GM03348 (cell line): ENCODE results near the gene ARL3.
"Not testable (repeated sequence)": the region's sequence is repeated elsewhere in the genome, so short reads cannot be mapped to it uniquely, and the experiment has no call there.

Experiments used
- DNase-seq: peaks from one replicate; pipeline ENCODE4 v3.0.0; 2012; ENCODE audit warnings: low spot score

Gene ARL3

DNA sequence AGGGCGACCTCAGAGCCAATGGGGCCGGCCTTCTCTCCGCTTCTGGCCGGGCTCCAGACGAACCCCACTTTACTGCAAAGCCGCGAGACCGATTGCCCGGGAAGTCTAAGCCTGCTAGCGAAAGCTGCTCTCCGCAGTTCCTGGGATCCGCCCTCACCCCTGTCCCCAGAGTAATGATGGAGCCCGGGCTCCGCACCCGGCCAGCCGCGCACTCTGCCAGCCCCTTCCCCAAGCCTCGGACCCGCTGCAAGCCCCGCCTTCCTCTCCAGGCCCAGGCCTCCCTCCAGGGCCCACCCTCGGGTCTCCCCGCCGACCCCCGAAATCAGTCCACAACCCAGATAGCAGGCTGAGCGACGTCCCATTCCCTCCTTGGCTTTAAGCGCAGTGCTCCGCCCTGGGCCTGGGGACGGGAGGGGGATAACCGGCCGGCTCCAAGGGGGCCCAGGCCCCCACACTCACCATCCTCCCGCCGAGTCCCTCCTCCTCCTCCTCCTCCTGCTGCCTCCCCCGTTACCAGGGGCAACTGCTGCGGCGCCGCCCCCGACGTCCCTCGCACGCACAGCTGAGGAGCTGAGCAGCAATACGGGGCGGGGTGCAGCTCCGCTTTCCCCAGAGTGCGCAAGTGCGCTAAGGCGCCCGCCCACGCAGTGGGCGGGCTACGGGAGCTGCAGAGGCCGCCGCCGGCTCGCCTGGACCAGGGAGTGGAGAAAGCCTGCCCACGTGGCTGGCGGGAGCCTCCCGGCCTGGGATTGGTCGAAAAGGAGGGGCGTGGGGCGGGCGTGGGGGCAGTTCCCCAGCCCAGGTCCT lies at the start of gene ARL3:
TSS of gene ARL3 (minus strand) at position 584 of the 807 bp plus-strand sequence. CDS start at position 462, 122 bp downstream.
- peak; percentile 97 for DNase-seq

DNA sequence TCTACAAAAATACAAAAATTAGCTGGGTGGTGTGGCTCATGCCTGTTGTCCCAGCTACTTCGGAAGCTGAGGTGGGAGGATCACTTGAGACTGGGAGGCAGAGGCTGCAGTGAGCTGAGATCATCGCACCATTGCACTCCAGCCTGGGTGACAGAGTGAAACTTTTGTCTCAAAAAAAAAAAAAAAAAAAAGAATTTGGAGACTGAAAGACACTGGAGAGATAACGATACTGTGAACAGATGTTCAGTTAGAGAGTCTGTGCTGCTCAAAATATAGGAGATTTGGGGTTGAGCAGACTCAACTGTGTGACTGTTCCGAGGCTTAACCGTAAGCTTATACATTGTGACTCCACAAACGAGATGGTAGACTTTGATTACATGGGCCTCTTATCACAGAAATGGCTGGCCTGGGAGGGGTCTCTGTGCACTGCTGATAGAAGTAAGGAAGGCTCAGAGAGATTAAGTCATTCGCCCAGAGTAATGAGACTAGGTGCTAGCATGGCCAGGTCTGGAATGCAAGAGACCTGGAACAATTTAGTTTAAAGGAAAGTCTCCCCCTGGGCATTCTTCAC lies 48.9 kb upstream of the ARL3 start:
- DNase-seq = no peak

DNA sequence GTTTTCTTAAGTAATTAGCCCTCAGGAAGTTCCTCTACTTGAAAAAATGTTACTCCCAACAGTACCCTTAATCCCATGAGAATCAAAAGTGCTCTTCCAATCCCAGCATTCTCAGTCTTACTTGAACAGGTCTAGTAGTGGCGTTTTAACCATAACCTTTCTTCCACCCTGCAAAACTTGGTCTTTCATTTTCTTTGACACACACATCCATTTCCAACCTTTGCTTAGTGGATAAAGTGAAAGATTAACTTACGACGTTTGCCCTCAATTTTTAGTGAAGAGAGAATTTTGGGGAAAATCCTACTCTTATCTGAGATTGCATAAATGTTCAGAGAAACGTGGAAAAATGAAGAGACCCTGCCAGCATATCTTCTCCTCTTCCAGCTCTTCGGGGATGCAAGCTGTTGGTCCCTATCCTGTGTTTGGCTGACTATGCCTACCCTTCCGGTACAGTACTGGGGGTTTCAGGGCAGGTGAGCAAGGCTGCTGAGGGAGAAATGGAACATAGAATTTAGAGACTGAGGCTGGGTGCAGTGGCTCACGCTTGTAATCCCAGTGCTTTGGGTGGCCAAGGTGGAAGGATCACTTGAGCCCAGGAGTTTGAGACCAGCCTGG lies 48.3 kb upstream of the ARL3 start:
- no peak for DNase-seq

DNA sequence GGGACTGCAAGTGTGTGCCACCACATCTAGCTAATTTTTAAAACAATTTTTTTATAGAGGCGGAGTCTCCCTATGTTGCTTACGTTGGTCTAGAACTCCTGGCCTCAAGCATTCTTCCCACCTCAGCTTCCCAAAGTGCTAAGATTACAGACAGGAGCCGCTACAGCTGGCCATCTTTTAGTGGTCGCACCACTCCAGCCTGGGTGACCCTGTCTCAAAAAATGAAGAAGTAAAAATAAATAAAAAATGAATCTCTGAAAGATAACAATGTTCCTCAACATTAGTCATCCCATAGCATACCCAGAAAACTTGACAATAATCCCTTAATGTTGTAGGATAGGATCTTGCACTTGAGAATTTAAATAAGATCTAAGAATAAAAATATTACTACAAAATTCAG lies 47.8 kb upstream of the ARL3 start:
- no peak for DNase-seq

DNA sequence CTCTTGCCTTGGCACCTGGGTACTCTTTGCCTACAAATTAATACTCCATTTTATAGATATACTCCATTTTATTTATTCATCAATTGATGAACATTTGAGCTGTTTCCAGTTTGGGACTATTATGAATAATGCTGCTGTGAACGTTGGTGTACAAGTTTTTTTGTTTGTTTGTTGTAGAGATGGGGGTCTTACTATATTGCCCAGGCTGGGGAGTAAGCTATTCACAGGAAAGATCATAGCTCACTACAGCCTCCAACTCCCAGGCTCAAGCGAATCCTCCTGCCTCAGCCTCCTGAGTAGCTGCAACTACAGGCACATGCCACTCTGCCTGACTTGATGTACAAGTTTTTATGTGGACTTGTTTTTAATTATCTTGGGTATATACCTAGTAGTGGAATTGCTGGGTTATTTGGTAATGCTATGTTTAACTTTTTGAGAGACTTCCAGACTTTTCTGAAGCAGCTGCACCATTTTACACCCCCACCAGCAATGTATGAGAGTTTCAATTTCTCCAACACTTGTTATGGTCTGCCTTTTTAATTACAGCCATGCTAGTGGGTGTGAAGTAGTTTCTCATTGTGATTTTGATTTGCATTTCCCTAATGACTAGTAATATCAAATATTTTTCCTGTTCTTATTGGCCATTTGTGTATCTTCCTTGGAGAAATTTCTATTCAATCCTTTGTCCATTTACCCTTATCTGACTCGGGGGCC lies 45.5 kb upstream of the ARL3 start:
- no peak for DNase-seq

DNA sequence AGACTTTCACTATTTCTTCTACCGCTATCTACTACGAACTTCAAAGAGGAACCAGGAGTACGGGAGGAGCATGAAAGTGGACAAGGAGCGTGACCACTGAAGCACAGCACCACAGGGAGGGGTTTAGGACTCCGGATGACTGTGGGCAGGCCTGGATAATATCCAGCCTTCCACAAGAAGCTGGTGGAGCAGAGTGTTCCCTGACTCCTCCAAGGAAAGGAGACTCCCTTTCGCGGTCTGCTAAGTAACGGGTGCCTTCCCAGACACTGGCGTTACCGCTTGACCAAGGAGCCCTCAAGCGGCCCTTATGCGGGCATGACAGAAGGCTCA lies 44.7 kb upstream of the ARL3 start:
- not testable (repeated sequence) for DNase-seq

GRCh38 chr10:102758240-102758932 lies 44.2 kb upstream of the ARL3 start:
- DNase-seq = no peak

GRCh38 chr10:102757323-102757722 lies 43.1 kb upstream of the ARL3 start:
- DNase-seq = no peak

- peak; percentile 56 for DNase-seq
These were observed 39.5 kb upstream of the ARL3 start for GRCh38 chr10:102753718-102754117.

- peak; percentile 55 for DNase-seq
These were observed 38.9 kb upstream of the ARL3 start for GRCh38 chr10:102752934-102753664.

- DNase-seq = peak; percentile 81
These were observed 38.2 kb upstream of the ARL3 start for GRCh38 chr10:102752266-102752930.

DNA sequence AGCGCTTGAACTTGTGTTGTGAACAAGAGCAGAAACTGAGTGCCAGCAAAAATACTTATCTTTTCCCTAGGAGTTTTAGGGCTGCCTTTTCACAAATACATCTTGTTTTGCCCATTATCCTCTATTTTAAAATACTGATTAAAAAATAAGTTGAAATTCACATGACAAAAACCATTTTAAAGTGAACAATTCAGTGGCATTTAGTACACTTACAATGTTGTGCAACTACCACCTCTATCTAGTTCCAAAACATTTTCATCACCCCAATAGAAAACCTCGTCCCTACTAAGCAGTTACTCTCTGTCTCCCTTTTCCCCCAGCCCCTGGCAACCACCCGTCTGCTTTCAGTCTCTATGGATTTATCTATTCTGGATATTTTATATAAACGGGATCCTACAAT lies 31.0 kb upstream of the ARL3 start:
- no peak for DNase-seq

GRCh38 chr10:102744374-102745051 lies 30.3 kb upstream of the ARL3 start:
- DNase-seq = peak; percentile 24

- DNase-seq = peak; percentile 94
These were observed 29.6 kb upstream of the ARL3 start, which contains the start of gene WBP1L for GRCh38 chr10:102743588-102744373. Gene WBP1L, plus strand, starts transcription at chr10:102743948. Its CDS starts 106 bp downstream, at chr10:102744054.

GRCh38 chr10:102743078-102743587 lies 28.9 kb upstream of the ARL3 start:
- DNase-seq = no peak

DNA sequence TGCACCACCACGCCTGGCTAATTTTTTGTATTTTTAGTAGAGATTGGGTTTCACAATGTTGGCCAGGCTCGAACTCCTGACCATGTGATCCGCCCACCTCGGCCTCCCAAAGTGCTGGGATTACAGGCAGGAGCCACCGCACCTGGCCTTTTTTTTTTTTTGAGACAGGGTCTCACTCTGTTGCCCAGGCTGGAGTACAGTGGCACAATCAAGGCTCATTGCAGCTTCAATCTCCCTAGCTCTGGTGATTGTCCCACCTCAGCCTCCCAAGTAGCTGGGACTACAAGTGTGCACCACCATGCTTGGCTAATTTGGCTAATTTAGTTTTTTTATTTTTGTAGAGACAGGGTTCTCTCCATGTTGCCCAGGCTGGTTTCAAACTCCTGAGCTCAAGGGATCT lies 28.1 kb upstream of the ARL3 start:
- DNase-seq = not testable (repeated sequence)

GRCh38 chr10:102741726-102742237 lies 27.6 kb upstream of the ARL3 start:
- DNase-seq = no peak

- no peak for DNase-seq
These were observed 26.0 kb upstream of the ARL3 start for GRCh38 chr10:102740229-102740628.

DNA sequence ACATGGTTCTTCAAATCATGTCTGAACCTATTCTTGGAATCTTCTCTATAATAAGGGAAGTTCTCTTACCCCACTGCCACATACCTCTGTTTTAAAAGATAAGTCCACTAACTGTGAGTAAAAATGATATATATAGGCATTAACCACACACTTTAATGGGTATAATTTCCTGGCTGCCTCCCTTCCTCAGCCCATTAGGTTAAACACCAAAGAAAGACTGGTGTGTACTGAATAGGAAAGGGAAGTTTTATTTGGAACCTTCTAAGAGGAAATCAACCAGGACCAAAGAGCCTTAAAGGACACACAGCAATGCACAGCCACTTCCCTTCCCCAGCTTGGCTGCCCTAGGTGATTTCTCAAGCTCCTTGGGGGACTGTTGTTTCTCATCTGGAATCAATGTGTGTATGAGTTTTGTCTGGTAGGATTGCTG lies 24.5 kb upstream of the ARL3 start:
- DNase-seq = no peak
